GM19238 (cell line): ENCODE results near the gene PCK2.

ENCODE experiments used
- DNase-seq: peaks from one replicate; pipeline ENCODE4 v3.0.0; 2011; ENCODE audit warnings: low spot score; ENCODE audit not compliant: insufficient read length

PCK2 gene

DNA sequence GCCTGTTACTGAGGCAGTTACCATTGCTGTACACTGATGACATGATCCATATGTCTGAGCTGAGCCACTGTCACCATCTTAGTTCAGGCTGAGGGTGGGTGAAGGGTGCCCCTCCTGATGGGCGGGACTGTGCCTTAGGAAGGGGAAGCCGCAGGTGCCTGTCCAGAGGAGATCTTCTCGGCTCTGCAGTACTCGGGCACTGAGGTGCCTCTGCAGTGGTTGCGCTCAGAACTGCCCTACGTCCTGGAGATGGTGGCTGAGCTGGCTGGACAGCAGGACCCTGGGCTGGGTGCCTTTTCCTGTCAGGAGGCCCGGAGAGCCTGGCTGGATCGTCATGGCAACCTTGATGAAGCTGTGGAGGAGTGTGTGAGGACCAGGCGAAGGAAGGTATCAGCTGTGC is 56.9 kb downstream of the PCK2 start:
- no peak for DNase-seq

DNA sequence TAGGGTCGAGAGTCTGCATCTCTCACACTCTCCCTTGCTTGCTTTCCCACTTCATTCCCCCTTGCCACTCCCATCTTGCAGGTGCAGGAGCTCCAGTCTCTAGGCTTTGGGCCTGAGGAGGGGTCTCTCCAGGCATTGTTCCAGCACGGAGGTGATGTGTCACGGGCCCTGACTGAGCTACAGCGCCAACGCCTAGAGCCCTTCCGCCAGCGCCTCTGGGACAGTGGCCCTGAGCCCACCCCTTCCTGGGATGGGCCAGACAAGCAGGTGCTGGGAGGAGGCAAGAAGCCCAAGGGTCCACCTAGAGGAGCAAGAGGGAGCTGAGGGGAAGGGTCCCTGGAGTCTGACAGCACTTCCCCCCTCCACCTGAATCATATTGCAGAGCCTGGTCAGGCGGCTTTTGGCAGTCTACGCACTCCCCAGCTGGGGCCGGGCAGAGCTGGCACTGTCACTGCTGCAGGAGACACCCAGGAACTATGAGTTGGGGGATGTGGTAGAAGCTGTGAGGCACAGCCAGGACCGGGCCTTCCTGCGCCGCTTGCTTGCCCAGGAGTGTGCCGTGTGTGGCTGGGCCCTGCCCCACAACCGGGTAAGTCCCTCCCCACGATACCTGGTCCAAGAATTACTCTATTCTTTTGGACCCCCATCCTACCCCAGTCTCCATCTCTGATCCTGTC is 57.4 kb downstream of the PCK2 start:
- no peak for DNase-seq
